ENCODE results near the gene ZYG11A. TPM values are rescaled to one million over a fixed set of nuclear protein-coding genes. Genes with fewer than 3 reads are reported as not detected.
"Not testable (repeated sequence)": the region's sequence is repeated elsewhere in the genome, so short reads cannot be mapped to it uniquely, and the experiment has no call there.

ZYG11A gene
- polyA plus RNA-seq, 4 donors = 0.16 to 0.21 (median 0.17) TPM

DNA sequence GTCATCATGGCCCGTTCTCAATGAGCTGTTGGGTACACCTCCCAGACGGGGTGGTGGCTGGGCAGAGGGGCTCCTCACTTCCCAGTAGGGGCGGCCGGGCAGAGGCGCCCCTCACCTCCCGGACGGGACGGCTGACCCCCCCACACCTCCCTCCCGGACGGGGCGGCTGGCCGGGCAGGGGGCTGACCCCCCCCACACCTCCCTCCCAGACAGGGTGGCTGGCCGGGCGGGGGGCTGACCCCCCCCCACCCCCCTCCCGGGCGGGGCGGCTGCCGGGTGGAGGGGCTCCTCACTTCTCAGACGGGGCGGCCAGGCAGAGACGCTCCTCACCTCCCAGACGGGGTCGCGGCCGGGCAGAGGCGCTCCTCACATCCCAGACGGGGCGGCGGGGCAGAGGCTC, 27.2 kb downstream of the ZYG11A start:
- not testable (repeated sequence) for DNase-seq (ENCODE audit: low read depth in 4 of 4, low spot score in 2 of 4)

DNA sequence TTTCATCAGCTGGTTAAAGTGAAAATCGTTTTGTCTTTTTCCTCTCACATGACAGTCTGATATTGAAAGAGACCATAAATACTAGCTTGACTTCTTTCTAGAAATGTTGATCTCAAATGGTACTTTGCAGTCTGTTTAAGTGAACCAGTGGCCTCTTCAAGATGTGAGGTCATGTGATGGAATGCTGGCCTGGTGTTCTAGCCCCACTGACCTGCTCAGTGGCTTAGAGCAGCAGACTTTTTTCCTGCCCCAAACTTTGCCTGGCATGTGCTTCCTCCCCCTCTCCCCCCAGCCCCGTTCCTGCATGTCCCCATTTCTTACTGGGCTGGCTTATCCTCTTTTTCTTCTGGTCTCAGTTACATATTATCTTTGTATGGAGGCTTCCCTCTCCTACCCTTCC, 34.3 kb downstream of the ZYG11A start:
- DNase-seq (ENCODE audit: low read depth in 4 of 4, low spot score in 2 of 4) = no peak

- DNase-seq (ENCODE audit: low read depth in 4 of 4, low spot score in 2 of 4) = no peak
These were observed 35.0 kb downstream of the ZYG11A start for GRCh38 chr1:52877554-52877953.

- DNase-seq (ENCODE audit: low read depth in 4 of 4, low spot score in 2 of 4) = no peak
These were observed 37.6 kb downstream of the ZYG11A start for GRCh38 chr1:52880206-52880605.

DNA sequence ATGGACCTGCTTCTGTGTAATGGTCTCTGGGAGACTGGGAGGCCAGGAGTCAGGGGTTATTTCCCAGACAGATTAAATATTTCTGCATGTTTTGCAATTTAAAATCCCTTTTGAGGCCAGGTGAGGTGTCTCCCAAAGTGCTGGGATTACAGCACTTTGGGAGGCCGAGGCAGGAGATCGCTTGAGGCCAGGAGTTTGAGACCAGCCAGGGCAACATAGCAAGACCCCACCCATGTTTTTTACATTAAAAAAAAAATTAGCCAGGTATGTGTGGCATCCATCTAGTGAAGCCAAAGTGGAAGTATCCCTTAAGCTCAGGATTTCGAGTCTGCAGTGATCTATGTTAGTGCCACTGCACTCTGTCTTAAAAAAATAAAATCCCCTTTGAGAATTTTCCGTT, 44.9 kb downstream of the ZYG11A start:
- DNase-seq (ENCODE audit: low read depth in 4 of 4, low spot score in 2 of 4) = no peak

DNA sequence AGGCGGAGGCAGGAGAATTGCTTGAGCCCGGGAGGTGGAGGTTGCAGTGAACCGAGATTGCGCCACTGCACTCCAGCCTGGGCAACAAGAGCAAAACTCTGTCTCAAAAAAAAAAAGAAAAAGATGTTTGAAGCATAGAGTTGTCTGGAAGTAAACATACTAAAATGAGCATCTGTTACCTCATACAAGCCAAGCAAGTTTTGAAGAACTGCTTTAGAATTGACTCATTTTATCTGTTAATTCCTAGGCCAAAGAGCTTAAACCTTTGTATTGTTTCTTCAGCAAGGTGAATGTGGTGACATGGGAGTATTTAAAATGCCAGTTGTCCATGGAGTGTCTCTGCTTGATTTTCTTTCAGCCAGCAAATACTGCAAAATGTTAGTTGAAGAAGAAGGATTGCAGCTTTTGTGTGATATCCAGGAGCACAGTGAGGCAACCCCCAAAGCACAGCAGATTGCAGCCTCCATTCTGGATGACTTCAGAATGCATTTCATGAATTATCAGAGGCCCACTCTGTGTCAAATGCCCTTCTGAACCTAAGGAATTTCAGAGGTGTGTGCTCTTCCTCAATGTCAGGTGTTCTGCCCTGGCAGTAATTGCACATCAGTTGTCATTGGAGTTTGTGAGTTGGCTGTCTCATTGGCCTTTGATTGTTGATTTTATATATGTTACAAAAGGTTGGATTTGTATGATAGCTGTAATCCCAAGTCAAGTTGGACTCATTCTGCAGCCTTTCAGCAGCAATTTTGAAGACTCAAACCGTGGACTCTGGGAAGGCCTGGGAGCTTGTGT, 50.1 kb downstream of the ZYG11A start:
- no peak for DNase-seq (ENCODE audit: low read depth in 4 of 4, low spot score in 2 of 4)

- DNase-seq (ENCODE audit: low read depth in 4 of 4, low spot score in 2 of 4) = peak in 1 of 4 donors; percentile 29
These were observed 56.9 kb downstream of the ZYG11A start for GRCh38 chr1:52899445-52899894.

GRCh38 chr1:52900402-52900801, 57.8 kb downstream of the ZYG11A start:
- DNase-seq (ENCODE audit: low read depth in 4 of 4, low spot score in 2 of 4) = no peak

DNA sequence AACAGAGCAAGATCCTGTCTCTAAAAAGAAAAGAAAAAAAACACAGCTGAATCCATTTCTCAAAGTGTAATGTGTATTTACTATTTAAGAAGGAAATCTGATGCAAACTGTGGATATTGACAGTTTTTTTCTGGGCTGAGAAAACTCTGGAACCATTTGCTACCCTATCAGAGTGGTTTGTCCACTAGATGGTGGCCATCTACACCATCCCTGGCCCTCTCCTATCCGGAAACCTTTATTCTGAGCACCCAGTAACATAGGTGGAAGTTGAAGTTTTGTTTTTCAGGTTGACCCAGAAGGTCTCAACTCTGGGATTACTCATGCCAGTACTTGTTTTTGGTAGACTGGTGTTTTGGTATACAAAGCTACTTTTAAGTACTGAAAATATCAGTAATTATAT, 58.8 kb downstream of the ZYG11A start:
- no peak for DNase-seq (ENCODE audit: low read depth in 4 of 4, low spot score in 2 of 4)

DNA sequence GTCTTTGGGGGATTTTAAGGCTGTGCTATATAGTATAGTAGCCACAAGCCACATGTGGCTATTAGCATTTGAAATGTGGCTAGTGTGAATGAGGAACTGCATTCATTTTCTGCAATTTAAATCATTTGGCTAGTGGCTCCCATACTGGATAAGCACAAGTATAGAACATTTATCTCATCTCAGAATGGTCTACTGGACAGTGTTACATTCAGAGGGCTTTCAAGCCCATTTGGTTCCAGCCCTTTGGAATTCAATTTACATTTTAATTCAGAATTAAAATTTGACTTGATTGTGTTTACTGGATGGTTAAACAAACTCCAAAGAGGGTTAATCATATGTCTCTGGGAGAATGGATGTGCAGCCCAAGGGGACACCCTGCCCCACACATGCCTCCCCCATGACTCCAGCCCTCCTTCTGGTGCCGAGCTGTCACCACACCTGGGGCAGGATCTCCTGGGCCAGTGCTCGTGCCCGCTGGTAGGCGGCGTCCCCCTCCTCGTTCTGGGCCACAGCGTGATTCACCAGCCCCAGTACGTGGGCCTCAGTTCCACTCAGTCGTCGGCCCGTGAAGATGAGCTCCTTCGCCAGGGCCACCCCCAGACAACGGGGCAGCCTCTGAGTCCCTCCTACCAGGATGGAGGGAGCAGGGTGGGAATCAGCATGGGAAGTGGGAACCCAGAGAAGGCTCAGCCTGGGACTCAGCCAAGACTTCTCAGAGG, 61.8 kb downstream of the ZYG11A start:
- DNase-seq (ENCODE audit: low read depth in 4 of 4, low spot score in 2 of 4) = no peak

GRCh38 chr1:52904927-52905698, 62.6 kb downstream of the ZYG11A start:
- no peak for DNase-seq (ENCODE audit: low read depth in 4 of 4, low spot score in 2 of 4)

- DNase-seq (ENCODE audit: low read depth in 4 of 4, low spot score in 2 of 4) = no peak
These were observed 63.6 kb downstream of the ZYG11A start for GRCh38 chr1:52906135-52906603.

GRCh38 chr1:52907068-52907811, 64.7 kb downstream of the ZYG11A start:
- DNase-seq (ENCODE audit: low read depth in 4 of 4, low spot score in 2 of 4) = no peak

DNA sequence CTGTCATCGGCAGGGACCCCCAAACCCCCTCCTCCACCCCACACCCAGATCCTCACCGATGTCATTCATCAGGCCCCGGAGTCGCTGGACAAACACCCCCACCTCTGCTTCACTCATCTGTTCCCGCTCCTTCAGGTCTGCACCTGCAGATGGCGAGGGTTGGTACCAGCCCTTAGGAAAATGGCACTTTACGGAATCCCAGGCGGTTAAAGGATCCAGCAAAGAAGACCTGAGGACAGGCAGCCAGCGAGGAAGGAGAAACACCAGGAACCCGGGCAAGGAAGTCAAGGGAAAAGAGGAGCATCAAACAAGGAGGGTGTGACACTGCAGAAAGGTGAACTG, 65.2 kb downstream of the ZYG11A start:
- no peak for DNase-seq (ENCODE audit: low read depth in 4 of 4, low spot score in 2 of 4)

- DNase-seq (ENCODE audit: low read depth in 4 of 4, low spot score in 2 of 4) = no peak
These were observed 69.0 kb downstream of the ZYG11A start for GRCh38 chr1:52911541-52911940.

GRCh38 chr1:52913014-52913413, 70.5 kb downstream of the ZYG11A start:
- no peak for DNase-seq (ENCODE audit: low read depth in 4 of 4, low spot score in 2 of 4)

DNA sequence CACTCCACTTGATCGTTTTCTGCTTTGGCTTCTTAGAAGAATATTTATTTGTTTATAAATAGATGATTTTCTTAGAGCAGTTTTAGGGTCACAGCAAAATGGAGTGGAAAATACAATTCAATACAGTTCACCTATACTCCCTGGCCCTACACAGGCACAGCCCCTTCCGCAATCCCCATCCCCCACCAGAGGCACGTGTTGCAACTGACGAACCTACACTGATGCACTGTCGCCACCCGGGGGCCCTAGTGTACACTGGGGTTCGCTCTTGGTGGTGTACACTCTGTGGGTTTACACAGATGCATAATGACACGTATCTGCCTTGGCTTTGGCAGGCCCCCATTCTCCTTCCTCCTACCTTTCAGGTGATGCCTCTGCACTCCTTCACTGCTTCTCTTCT, 71.0 kb downstream of the ZYG11A start:
- no peak for DNase-seq (ENCODE audit: low read depth in 4 of 4, low spot score in 2 of 4)

DNA sequence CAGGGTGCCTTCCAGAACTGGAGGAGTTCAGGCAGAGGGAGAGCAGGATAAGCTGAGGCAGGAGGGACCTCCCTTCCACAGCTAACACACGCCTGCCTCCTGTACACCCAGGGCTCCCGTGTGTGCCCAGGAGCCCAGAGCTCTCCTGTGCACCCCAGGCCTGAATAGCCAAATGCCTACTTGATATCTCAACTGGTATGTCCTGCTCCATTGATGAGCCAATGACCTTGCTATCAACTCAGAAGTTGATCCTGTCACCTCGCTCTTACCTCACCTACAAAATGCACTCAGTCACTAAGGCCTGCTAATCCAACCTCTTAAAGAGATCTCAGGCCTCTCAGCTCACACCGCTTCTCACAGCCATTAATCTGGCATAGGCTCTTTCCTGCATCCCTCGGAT, 71.9 kb downstream of the ZYG11A start:
- DNase-seq (ENCODE audit: low read depth in 4 of 4, low spot score in 2 of 4) = no peak

DNA sequence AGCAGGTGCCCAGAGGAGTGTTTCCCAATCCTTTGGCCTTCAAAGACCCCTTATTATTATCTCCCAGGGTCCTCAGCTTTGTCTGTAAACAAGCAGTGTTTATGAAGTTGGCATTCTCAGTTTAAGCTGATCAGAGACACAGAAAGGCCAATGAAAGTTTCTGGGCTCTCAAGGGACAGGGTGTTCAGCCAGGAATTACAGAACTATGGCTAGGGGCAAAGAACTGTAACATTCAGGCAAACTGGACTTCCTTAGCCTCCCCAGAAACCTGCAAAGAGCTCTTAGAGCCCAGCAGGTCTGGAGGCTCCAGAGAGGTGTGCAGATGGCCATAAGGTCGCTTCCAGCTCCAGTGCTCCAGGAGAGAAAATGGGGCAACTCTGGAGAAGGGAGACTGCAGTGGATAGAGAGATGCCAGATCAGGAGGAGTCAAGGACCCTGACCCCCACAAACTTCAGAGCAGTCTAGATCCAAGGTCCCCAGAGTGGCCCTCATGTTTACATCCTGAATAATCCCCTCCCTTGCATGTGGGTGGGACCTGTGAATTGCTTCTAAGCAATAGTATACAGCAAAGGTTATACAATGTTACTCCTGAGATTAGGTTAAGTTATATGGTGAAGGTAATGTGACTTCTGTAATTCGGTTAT, 72.8 kb downstream of the ZYG11A start:
- no peak for DNase-seq (ENCODE audit: low read depth in 4 of 4, low spot score in 2 of 4)

- no peak for DNase-seq (ENCODE audit: low read depth in 4 of 4, low spot score in 2 of 4)
These were observed 73.3 kb downstream of the ZYG11A start for GRCh38 chr1:52915855-52916220.
